Epithelial cell of esophagus (primary cell): ENCODE results near the gene SCN5A.
A peak's percentile ranks its signal among the peaks of the same experiment; 100 is the strongest.

Experiments
- DNase-seq: peaks from one replicate; pipeline ENCODE4 v3.0.0; 2010; ENCODE audit warnings: low read depth
- H3K4me3 ChIP-seq: 2 replicates; pipeline ENCODE4 v1.5.1; 2011; ENCODE audit warnings: mild to moderate bottlenecking, low read length, control low read depth
- TF ChIP-seq, protein P1 (sequence below): IDR thresholded peaks from 2 replicates; pipeline ENCODE4 v1.5.1; 2011; ENCODE audit warnings: low read depth, mild to moderate bottlenecking, low read length, control low read depth, inconsistent platforms; ENCODE audit not compliant: insufficient read depth; ENCODE audit errors: missing control alignments

Gene SCN5A

DNA sequence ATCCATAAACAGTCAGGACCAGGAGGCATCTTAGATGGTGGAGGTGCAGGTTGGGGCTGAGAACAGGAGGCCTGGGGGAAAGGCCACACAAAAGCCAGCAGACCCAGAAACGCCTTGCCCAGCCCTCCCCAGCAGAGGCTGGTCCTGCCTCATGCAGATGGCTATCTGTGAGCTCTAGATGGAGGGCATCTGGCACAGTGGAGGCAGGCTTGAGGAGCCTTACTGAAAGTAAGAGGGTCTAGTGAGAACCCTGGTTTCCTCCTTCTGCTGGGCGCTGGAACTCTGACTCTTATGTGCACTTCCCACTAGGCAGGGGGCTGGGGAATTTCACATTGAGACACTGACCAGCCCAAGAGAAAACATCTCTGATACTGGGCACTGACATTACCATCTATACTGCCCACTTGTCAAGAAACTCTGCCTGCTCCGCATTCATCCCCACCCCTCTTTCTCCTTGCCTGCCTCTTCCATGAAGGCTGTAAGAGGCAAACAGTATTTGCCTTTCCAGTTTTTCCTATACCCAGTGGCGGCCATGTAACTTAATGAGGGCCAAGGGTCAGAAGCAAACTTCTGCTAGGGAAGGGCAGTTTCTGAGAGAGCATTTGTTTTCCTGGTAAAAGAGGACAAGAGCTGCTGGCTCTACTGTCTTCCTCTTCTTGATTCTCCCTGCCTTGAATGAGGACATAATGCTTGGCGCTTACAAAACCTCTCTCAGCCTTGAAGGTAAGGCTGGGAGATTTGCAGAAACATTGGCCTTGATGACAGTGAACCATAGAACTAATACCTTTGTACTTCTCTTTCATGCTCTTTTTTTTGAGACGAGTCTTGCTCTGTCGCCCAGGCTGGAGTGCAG lies 4.4 kb upstream of the SCN5A start:
- no peak for DNase-seq
- no peak overlapping the region for H3K4me3 ChIP-seq
- TF ChIP-seq, protein P1, sequence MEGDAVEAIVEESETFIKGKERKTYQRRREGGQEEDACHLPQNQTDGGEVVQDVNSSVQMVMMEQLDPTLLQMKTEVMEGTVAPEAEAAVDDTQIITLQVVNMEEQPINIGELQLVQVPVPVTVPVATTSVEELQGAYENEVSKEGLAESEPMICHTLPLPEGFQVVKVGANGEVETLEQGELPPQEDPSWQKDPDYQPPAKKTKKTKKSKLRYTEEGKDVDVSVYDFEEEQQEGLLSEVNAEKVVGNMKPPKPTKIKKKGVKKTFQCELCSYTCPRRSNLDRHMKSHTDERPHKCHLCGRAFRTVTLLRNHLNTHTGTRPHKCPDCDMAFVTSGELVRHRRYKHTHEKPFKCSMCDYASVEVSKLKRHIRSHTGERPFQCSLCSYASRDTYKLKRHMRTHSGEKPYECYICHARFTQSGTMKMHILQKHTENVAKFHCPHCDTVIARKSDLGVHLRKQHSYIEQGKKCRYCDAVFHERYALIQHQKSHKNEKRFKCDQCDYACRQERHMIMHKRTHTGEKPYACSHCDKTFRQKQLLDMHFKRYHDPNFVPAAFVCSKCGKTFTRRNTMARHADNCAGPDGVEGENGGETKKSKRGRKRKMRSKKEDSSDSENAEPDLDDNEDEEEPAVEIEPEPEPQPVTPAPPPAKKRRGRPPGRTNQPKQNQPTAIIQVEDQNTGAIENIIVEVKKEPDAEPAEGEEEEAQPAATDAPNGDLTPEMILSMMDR = no peak

DNA sequence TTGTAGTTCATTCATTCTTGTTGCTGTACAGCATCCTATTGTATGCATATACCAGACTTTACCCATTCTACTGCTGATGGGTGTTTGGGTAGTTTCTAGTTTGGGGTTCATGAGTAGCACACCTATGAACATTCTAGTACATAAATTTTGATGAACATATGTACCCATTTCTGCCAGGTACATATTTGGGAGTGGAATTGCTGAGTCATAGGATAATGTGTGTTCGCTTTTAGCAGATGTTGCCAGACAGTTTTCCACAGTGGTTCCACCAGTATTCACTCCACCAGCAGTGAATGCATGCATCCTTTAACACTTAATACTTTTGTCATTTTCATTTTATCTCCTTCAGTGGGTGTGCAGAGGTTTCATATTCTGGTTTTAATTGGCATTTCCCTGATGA lies 3.4 kb upstream of the SCN5A start:
- DNase-seq = no peak
- no peak overlapping the region for H3K4me3 ChIP-seq
- TF ChIP-seq, protein P1 = no peak

GRCh38 chr3:38651153-38651789 lies 1.8 kb upstream of the SCN5A start:
- TF ChIP-seq, protein P1 = peak; percentile 97
- DNase-seq = peak; percentile 70
- no peak overlapping the region for H3K4me3 ChIP-seq

- no peak overlapping the region for H3K4me3 ChIP-seq
- TF ChIP-seq, protein P1 = no peak
- no peak for DNase-seq
Measured at GRCh38 chr3:38650248-38650951, 913 bp upstream of the SCN5A start.

DNA sequence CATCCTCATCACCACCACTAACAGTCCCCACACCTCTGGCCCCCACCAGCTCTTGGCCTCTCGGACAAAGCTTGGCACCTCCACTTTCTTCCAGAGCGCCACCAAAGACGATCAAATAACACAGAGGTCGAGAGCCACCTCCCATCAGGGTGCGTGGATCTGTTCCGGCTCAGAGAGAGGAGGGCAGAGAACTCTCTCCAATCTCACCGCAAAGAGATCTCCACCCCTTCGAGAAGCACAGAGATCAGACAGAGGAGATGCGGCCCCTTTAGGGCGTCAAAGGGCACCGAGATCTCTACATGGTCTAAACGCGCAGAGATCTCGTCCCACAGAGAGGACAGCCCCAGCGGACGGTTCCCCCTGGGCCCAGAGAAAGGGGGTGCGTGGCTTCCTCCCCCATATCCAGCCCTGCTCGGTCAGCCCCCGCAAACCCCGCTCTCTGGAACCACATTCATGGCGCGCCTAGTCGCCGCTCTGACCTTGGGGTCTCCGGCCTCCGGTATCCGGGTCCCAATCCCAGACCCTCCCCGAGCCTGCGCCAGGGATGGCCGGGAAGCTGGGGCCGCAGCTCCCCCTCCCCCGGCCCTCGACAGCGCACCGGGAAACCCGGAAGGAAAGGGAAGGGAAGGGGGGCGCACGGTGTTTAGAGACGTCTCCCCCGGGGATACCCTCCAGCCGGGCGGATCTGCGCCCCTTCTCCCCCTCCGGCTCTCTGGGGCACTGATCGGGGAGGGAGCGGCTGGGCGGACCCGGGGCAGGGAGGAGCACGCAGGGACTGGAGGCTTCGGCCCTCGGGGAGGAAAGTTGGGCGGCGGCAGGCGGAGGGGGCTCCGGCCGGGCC lies 608 bp downstream of the SCN5A start:
- no peak for DNase-seq
- TF ChIP-seq, protein P1 = no peak
- H3K4me3 ChIP-seq = peak overlapping the region; percentile 32

- DNase-seq = no peak
- no peak overlapping the region for H3K4me3 ChIP-seq
- TF ChIP-seq, protein P1 = no peak
Measured at GRCh38 chr3:38648024-38648658, 1.3 kb downstream of the SCN5A start.
